ENCODE results near the gene PDE8B. TPM values are rescaled to one million over a fixed set of nuclear protein-coding genes. Genes with fewer than 3 reads are reported as not detected.

Gene PDE8B
- total and polyA plus RNA-seq, 2 donors (not counting 1 experiment from before 2014, with no cell fraction given), result 0.07 TPM; not detected in 1

DNA sequence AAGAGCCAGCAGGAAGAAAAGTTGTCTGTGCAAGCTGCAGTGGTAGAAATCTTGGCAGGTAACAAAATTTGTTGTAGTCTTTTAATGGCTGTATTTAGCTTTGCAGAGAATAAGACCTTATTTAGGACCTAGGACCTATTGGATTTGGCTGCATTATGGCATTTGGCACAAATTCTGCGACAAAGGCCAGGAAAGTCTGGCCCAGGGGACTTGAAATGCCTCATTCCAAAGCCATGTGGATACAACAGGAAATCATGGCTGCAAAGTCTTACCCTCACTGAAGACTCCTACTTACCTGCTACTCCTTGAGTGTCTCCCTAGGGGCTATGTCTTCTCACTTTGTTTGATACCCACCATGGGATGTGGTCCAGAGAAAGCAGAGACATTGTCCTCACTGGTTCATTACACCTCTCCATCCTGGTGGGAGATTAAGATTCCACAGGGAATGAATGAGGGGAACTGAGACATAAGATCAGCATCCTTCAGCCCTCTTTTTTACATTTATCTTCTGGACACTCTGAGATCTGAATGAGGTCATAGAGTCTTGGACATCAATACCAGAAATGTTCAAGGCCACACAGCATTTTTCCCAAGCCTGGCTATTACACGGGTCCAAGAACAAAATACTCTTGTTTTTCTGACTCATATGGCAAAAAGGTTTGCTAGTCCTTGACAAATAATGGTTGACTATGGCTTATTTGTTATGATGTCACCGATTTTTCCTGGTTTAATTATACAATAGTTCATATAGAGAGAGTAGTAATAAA lies 119.4 kb downstream of the PDE8B start:
- WGBS (ENCODE audit: insufficient coverage), result 89% methylated on average over 1 of the region's 3 CpGs
- Mint-ChIP-seq H3K27ac (no peak overlapping the region), H3K4me3 (no peak overlapping the region), H3K4me1 (no peaks in the 10 kb centered on the region), H3K9me3 (ENCODE audit: insufficient read depth) (no peaks in the 10 kb centered on the region), H3K27me3 (peaks cover 9% of the 10 kb centered on the region)
- intact Hi-C loops (cut with micrococcal nuclease), result no loop called here
- Histone ChIP-seq H3K9ac (ENCODE audit: low read length) (no peak overlapping the region), H2AFZ (ENCODE audit: insufficient read depth, low read depth, low read length, poor library complexity, severe bottlenecking) (no peak overlapping the region), H3K4me3 (ENCODE audit: control extremely low read depth in 1 of 5, extremely low read depth in 1 of 5, insufficient read depth in 1 of 5, low read depth in 2 of 5, low read length in 4 of 5) (no peak overlapping the region), H3K4me2 (replicated peaks; ENCODE audit: low read depth, low read length, poor library complexity, severe bottlenecking) (no peak overlapping the region), H3K27me3 (replicated peaks in 1 of 4; ENCODE audit: control extremely low read depth in 1 of 4, control insufficient read depth in 3 of 4, insufficient read depth in 4 of 4, low read length in 3 of 4) (no peaks in the 10 kb centered on the region), H4K20me1 (ENCODE audit: control insufficient read depth, insufficient read depth, low read length, poor library complexity, severe bottlenecking) (no peaks in the 10 kb centered on the region), H3K27ac (ENCODE audit: low read length in 2 of 2) (no peak overlapping the region), H3K79me2 (ENCODE audit: control insufficient read depth, insufficient read depth, low read length) (no peaks in the 10 kb centered on the region), H3K9me3 (ENCODE audit: control extremely low read depth in 1 of 3, control insufficient read depth in 2 of 3, insufficient read depth in 1 of 3, low read length in 2 of 3) (no peaks in the 10 kb centered on the region), H3K4me1 (ENCODE audit: control insufficient read depth in 2 of 2, insufficient read depth in 2 of 2, low read length in 2 of 2) (no peaks in the 10 kb centered on the region), H3K36me3 (replicated peaks in 1 of 2; ENCODE audit: control extremely low read depth in 1 of 2, control insufficient read depth in 1 of 2, extremely low read depth in 1 of 2, insufficient read depth in 2 of 2, low read length in 1 of 2) (no peaks in the 10 kb centered on the region)
- TF ChIP-seq EZH2 (IDR thresholded peaks at IDR 0.05; ENCODE audit: borderline replicate concordance, insufficient read depth, low read depth, low read length, poor library complexity, severe bottlenecking) (no peak), CTCF (IDR thresholded peaks at IDR 0.05) (no peak)
- ChIA-PET POLR2A (no interaction called here), CTCF (no interaction called here)
- DNase-seq (no peak), ATAC-seq (ENCODE audit: low read depth) (no peak)

DNA sequence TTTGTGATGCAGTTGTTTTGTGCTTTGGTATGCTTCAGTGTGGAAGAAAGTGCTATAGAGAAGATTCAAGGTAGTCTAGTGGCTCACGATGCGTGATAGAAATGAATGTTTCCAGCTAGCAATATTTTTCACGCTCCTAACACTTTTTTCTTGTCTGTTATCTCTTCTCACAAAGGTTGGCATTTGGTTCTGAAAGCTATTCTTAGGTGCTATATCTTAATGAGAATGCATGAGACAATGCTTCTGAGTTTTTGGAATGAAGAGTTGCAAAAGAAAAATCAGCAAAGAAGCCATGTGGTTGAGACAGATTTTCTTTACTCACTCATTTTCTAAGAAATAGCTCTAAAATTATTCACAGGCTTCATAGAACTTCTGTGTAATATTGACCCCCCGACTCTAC lies 122.6 kb downstream of the PDE8B start:
- no peaks in the 10 kb centered on the region for H3K4me1 Mint-ChIP-seq
- ChIA-PET POLR2A (no interaction called here), CTCF (no interaction called here)
- Histone ChIP-seq H3K4me2 (replicated peaks; ENCODE audit: low read depth, low read length, poor library complexity, severe bottlenecking) (no peak overlapping the region), H3K9ac (ENCODE audit: low read length) (no peak overlapping the region), H3K79me2 (ENCODE audit: control insufficient read depth, insufficient read depth, low read length) (no peaks in the 10 kb centered on the region), H3K36me3 (replicated peaks in 1 of 2; ENCODE audit: control extremely low read depth in 1 of 2, control insufficient read depth in 1 of 2, extremely low read depth in 1 of 2, insufficient read depth in 2 of 2, low read length in 1 of 2) (no peaks in the 10 kb centered on the region), H4K20me1 (ENCODE audit: control insufficient read depth, insufficient read depth, low read length, poor library complexity, severe bottlenecking) (no peaks in the 10 kb centered on the region), H3K27ac (ENCODE audit: low read length in 2 of 2) (no peak overlapping the region), H3K4me3 (ENCODE audit: control extremely low read depth in 1 of 5, extremely low read depth in 1 of 5, insufficient read depth in 1 of 5, low read depth in 2 of 5, low read length in 4 of 5) (no peak overlapping the region), H2AFZ (ENCODE audit: insufficient read depth, low read depth, low read length, poor library complexity, severe bottlenecking) (no peak overlapping the region), H3K4me1 (ENCODE audit: control insufficient read depth in 2 of 2, insufficient read depth in 2 of 2, low read length in 2 of 2) (no peaks in the 10 kb centered on the region), H3K27me3 (replicated peaks in 1 of 4; ENCODE audit: control extremely low read depth in 1 of 4, control insufficient read depth in 3 of 4, insufficient read depth in 4 of 4, low read length in 3 of 4) (no peaks in the 10 kb centered on the region), H3K9me3 (ENCODE audit: control extremely low read depth in 1 of 3, control insufficient read depth in 2 of 3, insufficient read depth in 1 of 3, low read length in 2 of 3) (no peaks in the 10 kb centered on the region)
- H3K27ac Mint-ChIP-seq, result no peak overlapping the region
- peaks cover 9% of the 10 kb centered on the region for H3K27me3 Mint-ChIP-seq
- H3K9me3 Mint-ChIP-seq (ENCODE audit: insufficient read depth), result no peaks in the 10 kb centered on the region
- no peak for DNase-seq
- WGBS (ENCODE audit: insufficient coverage), result no CpG with 5 or more reads among the region's 4 CpGs
- TF ChIP-seq EZH2 (IDR thresholded peaks at IDR 0.05; ENCODE audit: borderline replicate concordance, insufficient read depth, low read depth, low read length, poor library complexity, severe bottlenecking) (no peak), CTCF (IDR thresholded peaks at IDR 0.05) (no peak)
- H3K4me3 Mint-ChIP-seq, result no peak overlapping the region
- intact Hi-C loops (cut with micrococcal nuclease), result no loop called here
- no peak for ATAC-seq (ENCODE audit: low read depth)
